Breast epithelium (tissue), 3 donors: ENCODE results near the gene CNDP1.

Experiments used
- CTCF ChIP-seq, 3 donors: fragments of 450-650 bp; IDR thresholded peaks; one replicate each; pipeline ENCODE4 v1.5.1; 2016 to 2017; ENCODE audit warnings: antibody characterized with exemption in 3 of 3, mild to moderate bottlenecking in 3 of 3, moderate library complexity in 3 of 3
- POLR2A ChIP-seq: fragments of 450-650 bp; IDR thresholded peaks from one replicate; pipeline ENCODE4 v1.6.1; 2016; ENCODE audit warnings: antibody characterized with exemption, mild to moderate bottlenecking, moderate library complexity
- POLR2AphosphoS5 ChIP-seq, 3 donors: sonication (generic); formaldehyde crosslinking; IDR thresholded peaks; one replicate each; pipeline ENCODE4 v1.6.1; 2017; ENCODE audit warnings: antibody characterized with exemption in 3 of 3

- TF ChIP-seq POLR2A (no peak), CTCF (IDR thresholded peaks at IDR 0.05) (no peak), POLR2AphosphoS5 (IDR thresholded peaks at IDR 0.05) (no peak)
These were observed 70.5 kb downstream of the CNDP1 start for GRCh38 chr18:74604774-74605173.
